ENCODE results near the gene FBXW5.

Gene FBXW5

DNA sequence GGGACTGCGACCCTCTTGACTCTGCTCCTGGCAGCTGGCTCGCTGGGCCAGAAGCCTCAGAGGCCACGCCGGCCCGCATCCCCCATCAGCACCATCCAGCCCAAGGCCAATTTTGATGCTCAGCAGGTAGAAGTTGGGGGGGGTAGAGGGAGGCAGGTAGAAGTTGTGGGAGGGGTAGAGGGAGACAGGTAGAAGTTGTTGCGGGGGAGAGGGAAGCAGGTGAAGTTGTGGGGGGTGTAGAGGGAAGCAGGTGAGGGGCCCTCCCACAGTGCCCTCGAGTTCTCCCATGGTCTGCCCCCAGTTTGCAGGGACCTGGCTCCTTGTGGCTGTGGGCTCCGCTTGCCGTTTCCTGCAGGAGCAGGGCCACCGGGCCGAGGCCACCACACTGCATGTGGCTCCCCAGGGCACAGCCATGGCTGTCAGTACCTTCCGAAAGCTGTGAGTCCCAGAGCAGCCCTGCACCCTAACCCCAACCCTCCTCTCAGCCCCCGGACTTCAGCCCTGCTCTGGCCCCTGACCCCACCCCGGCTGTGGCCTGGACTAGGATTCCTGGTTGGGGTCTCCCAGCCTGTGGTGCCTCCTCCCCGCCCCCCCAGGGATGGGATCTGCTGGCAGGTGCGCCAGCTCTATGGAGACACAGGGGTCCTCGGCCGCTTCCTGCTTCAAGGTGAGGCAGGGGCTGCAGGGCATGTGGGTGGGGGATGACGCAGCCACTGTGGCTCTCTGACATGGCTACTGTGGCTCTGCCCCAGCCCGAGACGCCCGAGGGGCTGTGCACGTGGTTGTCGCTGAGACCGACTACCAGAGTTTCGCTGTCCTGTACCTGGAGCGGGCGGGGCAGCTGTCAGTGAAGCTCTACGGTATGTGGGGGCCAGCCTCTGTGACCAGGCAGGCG, 1.0 kb upstream of the FBXW5 start:
- TF ChIP-seq, protein P1, sequence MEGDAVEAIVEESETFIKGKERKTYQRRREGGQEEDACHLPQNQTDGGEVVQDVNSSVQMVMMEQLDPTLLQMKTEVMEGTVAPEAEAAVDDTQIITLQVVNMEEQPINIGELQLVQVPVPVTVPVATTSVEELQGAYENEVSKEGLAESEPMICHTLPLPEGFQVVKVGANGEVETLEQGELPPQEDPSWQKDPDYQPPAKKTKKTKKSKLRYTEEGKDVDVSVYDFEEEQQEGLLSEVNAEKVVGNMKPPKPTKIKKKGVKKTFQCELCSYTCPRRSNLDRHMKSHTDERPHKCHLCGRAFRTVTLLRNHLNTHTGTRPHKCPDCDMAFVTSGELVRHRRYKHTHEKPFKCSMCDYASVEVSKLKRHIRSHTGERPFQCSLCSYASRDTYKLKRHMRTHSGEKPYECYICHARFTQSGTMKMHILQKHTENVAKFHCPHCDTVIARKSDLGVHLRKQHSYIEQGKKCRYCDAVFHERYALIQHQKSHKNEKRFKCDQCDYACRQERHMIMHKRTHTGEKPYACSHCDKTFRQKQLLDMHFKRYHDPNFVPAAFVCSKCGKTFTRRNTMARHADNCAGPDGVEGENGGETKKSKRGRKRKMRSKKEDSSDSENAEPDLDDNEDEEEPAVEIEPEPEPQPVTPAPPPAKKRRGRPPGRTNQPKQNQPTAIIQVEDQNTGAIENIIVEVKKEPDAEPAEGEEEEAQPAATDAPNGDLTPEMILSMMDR (IDR thresholded peaks at IDR 0.05; ENCODE audit: control insufficient read depth, insufficient read depth, low read depth, low read length, missing control alignments), result no peak

GRCh38 chr9:136944212-136944518, 373 bp downstream of the FBXW5 start:
- TF ChIP-seq, protein P1 (IDR thresholded peaks at IDR 0.05; ENCODE audit: control insufficient read depth, insufficient read depth, low read depth, low read length, missing control alignments), result no peak
- H3K4me3 ChIP-seq (ENCODE audit: control insufficient read depth, low read depth, low read length), result peak overlapping the region; percentile 97
- DNase-seq (ENCODE audit: low read depth), result peak; percentile 2

More for the DNA sequence above, 1.0 kb upstream of the FBXW5 start:
- no peak overlapping the region for H3K4me3 ChIP-seq (ENCODE audit: control insufficient read depth, low read depth, low read length)
- no peak for DNase-seq (ENCODE audit: low read depth)

GRCh38 chr9:136943291-136944211, 987 bp downstream of the FBXW5 start:
- no peak for DNase-seq (ENCODE audit: low read depth)
- TF ChIP-seq, protein P1 (IDR thresholded peaks at IDR 0.05; ENCODE audit: control insufficient read depth, insufficient read depth, low read depth, low read length, missing control alignments), result no peak
- peak overlapping the region; percentile 97 for H3K4me3 ChIP-seq (ENCODE audit: control insufficient read depth, low read depth, low read length)

GRCh38 chr9:136942881-136943230, 1.7 kb downstream of the FBXW5 start:
- peak overlapping the region; percentile 97 for H3K4me3 ChIP-seq (ENCODE audit: control insufficient read depth, low read depth, low read length)
- DNase-seq (ENCODE audit: low read depth), result no peak
- TF ChIP-seq, protein P1 (IDR thresholded peaks at IDR 0.05; ENCODE audit: control insufficient read depth, insufficient read depth, low read depth, low read length, missing control alignments), result no peak

GRCh38 chr9:136942112-136942880, 2.2 kb downstream of the FBXW5 start:
- no peak for DNase-seq (ENCODE audit: low read depth)
- H3K4me3 ChIP-seq (ENCODE audit: control insufficient read depth, low read depth, low read length), result no peak overlapping the region
- TF ChIP-seq, protein P1 (IDR thresholded peaks at IDR 0.05; ENCODE audit: control insufficient read depth, insufficient read depth, low read depth, low read length, missing control alignments), result no peak
